ENCODE results near the gene FHL2.

FHL2 gene

GRCh38 chr2:105385731-105386540, 12.9 kb downstream of the FHL2 start:
- DNase-seq (ENCODE audit: low spot score in 2 of 2), result no peak
- in situ Hi-C loops (cut with MboI; ENCODE audit: low sequenced_read_pairs), result no loop called here
- H3K27me3 ChIP-seq (ENCODE audit: low read depth), result no peaks in the 10 kb centered on the region
- peaks cover 46% of the 10 kb centered on the region for H3K36me3 ChIP-seq (replicated peaks)
- H3K4me3 ChIP-seq, result no peak overlapping the region
- no peaks in the 10 kb centered on the region for H3K9me3 ChIP-seq
- H3K4me1 ChIP-seq, result no peaks in the 10 kb centered on the region

- Histone ChIP-seq H3K27me3 (ENCODE audit: low read depth) (no peaks in the 10 kb centered on the region), H3K36me3 (replicated peaks) (peaks cover 46% of the 10 kb centered on the region), H3K4me3 (no peak overlapping the region), H3K4me1 (no peaks in the 10 kb centered on the region), H3K9me3 (no peaks in the 10 kb centered on the region)
- in situ Hi-C loops (cut with MboI; ENCODE audit: low sequenced_read_pairs), result no loop called here
- no peak for DNase-seq (ENCODE audit: low spot score in 2 of 2)
Measured at GRCh38 chr2:105384861-105385260, 14.0 kb downstream of the FHL2 start.

DNA sequence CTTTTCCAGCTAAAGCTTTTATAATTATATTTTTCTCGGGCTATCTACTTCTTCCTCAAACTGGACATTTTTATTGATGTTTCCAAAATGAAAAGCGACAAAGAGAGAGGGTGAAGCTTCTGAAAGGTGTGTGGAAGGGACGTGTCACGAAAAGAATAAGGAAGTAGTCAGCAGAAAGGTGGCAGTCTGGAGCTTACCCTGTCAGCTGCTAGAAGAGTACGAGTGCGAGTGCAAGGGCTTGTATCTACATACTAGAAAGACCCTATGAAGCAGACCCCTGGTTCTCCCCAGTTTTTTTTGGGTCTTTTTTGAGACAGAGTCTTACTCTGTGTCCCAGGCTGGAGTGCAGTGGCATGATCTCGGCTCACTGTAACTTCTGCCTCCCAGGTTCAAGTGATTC, 14.6 kb downstream of the FHL2 start:
- Histone ChIP-seq H3K9me3 (no peaks in the 10 kb centered on the region), H3K27me3 (ENCODE audit: low read depth) (no peaks in the 10 kb centered on the region), H3K36me3 (replicated peaks) (peaks cover 46% of the 10 kb centered on the region), H3K4me1 (no peaks in the 10 kb centered on the region), H3K4me3 (no peak overlapping the region)
- in situ Hi-C loops (cut with MboI; ENCODE audit: low sequenced_read_pairs), result no loop called here
- no peak for DNase-seq (ENCODE audit: low spot score in 2 of 2)

DNA sequence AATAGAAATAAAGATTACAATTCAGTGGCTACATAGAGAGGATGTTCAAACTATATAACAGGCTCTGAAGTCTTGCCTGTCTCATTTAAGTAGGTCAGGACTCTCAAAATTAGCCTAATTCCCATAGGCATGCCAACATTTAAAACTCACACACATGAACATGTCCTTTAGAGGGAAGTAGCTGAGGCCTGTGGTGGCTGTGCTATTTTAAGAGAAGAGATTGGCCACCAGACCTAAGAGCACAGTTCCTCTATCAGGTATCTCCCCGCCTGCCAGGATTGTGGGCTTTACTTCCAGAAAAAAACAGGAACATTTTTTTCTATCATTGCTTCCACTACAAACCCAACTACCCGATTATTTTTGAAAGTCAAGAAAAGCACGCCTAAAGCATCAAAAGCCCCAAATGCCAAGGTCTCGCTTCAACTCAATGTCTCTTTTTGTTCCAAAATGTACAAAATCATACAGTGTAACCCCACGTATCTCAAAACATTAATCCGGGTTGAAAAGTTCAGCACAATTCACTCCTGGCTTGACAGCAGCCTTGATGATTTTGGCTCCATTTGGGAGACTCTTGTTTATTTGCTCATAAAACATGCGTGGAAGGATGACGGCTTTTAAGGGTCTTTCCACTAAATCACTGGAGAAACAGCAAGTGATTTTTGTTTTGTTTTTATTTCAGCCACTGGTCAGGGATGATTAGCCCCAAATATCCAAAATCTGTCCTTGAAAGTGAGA, 15.3 kb downstream of the FHL2 start:
- H3K4me1 ChIP-seq, result no peaks in the 10 kb centered on the region
- H3K9me3 ChIP-seq, result no peaks in the 10 kb centered on the region
- no peaks in the 10 kb centered on the region for H3K27me3 ChIP-seq (ENCODE audit: low read depth)
- in situ Hi-C loops (cut with MboI; ENCODE audit: low sequenced_read_pairs), result no loop called here
- H3K4me3 ChIP-seq, result no peak overlapping the region
- DNase-seq (ENCODE audit: low spot score in 2 of 2), result no peak
- peaks cover 46% of the 10 kb centered on the region for H3K36me3 ChIP-seq (replicated peaks)

DNA sequence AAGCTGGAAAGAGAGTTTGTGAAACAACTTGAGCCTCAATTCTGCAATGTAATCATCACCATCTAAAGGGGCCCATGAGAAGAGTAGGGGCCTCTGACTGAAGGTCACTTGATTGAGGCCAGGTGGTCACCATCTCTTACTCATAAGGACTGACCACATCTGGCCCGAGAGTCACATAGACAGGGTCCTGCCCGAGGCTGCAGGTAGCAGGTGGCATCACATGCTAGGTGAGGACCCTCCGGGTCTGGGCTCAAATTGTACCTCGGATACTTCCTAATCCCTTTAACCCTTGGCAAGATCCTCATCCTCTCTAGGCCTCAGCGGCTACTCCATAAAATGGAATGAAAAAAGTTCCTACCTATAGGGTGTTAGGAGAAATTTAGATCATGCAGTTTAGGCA, 16.7 kb downstream of the FHL2 start:
- Histone ChIP-seq H3K9me3 (no peaks in the 10 kb centered on the region), H3K36me3 (replicated peaks) (peaks cover 43% of the 10 kb centered on the region), H3K27me3 (ENCODE audit: low read depth) (no peaks in the 10 kb centered on the region), H3K4me3 (no peak overlapping the region), H3K4me1 (no peaks in the 10 kb centered on the region)
- DNase-seq (ENCODE audit: low spot score in 2 of 2), result no peak
- in situ Hi-C loops (cut with MboI; ENCODE audit: low sequenced_read_pairs), result no loop called here

DNA sequence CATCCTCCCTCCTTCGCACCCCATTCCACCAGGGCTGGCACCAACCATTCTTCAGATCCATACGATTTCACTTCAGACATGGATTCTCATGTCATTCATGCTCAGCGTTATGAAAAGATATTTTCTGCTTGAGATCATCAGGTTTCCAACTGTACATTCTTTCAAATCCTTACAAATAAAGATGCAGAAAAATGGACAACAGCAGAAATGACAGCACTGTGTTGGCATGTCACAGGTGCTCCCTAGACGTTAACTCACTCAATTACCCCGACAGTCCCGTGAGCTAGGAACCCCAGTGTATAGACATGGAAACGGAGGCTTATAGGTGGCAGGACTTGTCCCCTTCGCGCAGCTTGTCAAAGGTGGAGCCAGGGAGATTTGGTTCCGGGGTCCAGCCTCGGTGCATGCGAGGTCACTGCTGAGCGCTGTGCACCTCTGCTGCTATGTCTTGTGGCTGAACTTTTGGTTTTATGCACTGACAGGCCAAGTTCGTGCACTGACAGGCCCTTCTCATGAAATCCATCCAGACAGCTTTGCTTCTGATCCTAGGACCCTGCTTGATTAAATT, 17.7 kb downstream of the FHL2 start:
- in situ Hi-C loops (cut with MboI; ENCODE audit: low sequenced_read_pairs), result no loop called here
- peaks cover 50% of the 10 kb centered on the region for H3K36me3 ChIP-seq (replicated peaks)

GRCh38 chr2:105380432-105381100, 18.3 kb downstream of the FHL2 start:
- in situ Hi-C loops (cut with MboI; ENCODE audit: low sequenced_read_pairs), result no loop called here

More for the DNA sequence above, 17.7 kb downstream of the FHL2 start:
- no peaks in the 10 kb centered on the region for H3K9me3 ChIP-seq
- H3K27me3 ChIP-seq (ENCODE audit: low read depth), result no peaks in the 10 kb centered on the region
- H3K4me3 ChIP-seq, result no peak overlapping the region
- no peak for DNase-seq (ENCODE audit: low spot score in 2 of 2)
- H3K4me1 ChIP-seq, result no peaks in the 10 kb centered on the region

GRCh38 chr2:105379741-105380186, 19.1 kb downstream of the FHL2 start:
- DNase-seq (ENCODE audit: low spot score in 2 of 2), result no peak
- Histone ChIP-seq H3K4me3 (no peak overlapping the region), H3K9me3 (no peaks in the 10 kb centered on the region), H3K4me1 (no peaks in the 10 kb centered on the region), H3K27me3 (ENCODE audit: low read depth) (no peaks in the 10 kb centered on the region), H3K36me3 (replicated peaks) (peaks cover 37% of the 10 kb centered on the region)
- in situ Hi-C loops (cut with MboI; ENCODE audit: low sequenced_read_pairs), result no loop called here

More at GRCh38 chr2:105380432-105381100, 18.3 kb downstream of the FHL2 start:
- H3K4me1 ChIP-seq, result no peaks in the 10 kb centered on the region
- H3K27me3 ChIP-seq (ENCODE audit: low read depth), result no peaks in the 10 kb centered on the region
- no peaks in the 10 kb centered on the region for H3K9me3 ChIP-seq
- no peak for DNase-seq (ENCODE audit: low spot score in 2 of 2)
- H3K36me3 ChIP-seq (replicated peaks), result peaks cover 45% of the 10 kb centered on the region
- no peak overlapping the region for H3K4me3 ChIP-seq

- no peaks in the 10 kb centered on the region for H3K9me3 ChIP-seq
- in situ Hi-C loops (cut with MboI; ENCODE audit: low sequenced_read_pairs), result no loop called here
- no peaks in the 10 kb centered on the region for H3K27me3 ChIP-seq (ENCODE audit: low read depth)
- H3K4me1 ChIP-seq, result no peaks in the 10 kb centered on the region
- no peak overlapping the region for H3K4me3 ChIP-seq
- peaks cover 28% of the 10 kb centered on the region for H3K36me3 ChIP-seq (replicated peaks)
- DNase-seq (ENCODE audit: low spot score in 2 of 2), result no peak
Measured at GRCh38 chr2:105378921-105379383, 19.9 kb downstream of the FHL2 start.

DNA sequence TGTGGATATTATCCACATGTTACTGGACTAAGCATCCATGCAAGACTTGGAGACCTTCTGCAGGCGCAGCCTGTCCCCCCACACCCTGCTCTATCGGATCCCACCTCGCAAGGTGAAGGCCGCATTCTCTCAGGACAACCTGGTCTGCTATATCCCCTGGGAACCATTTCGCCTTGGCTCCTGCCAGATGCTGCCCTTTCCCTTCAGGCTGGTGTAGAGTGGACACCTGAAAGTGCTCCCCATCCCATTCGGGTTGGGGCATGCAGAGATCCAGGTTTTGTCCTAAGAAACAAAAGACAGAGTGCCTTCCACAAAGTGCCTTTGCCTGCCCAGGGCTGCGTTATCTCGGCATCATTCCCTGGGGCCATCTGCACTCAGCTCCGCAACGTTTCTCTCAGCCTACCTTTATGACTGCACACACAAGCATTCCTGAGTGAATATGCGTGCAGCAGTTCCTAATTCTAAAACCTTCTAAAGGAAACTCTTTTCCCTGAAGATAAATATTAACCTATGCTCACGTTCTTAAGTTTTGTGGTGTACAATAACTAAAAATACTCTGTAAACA, 20.5 kb downstream of the FHL2 start:
- in situ Hi-C loops (cut with MboI; ENCODE audit: low sequenced_read_pairs), result no loop called here
- H3K36me3 ChIP-seq (replicated peaks), result peaks cover 23% of the 10 kb centered on the region
- no peaks in the 10 kb centered on the region for H3K27me3 ChIP-seq (ENCODE audit: low read depth)
- H3K9me3 ChIP-seq, result no peaks in the 10 kb centered on the region
- DNase-seq (ENCODE audit: low spot score in 2 of 2), result no peak
- H3K4me1 ChIP-seq, result no peaks in the 10 kb centered on the region
- H3K4me3 ChIP-seq, result no peak overlapping the region

DNA sequence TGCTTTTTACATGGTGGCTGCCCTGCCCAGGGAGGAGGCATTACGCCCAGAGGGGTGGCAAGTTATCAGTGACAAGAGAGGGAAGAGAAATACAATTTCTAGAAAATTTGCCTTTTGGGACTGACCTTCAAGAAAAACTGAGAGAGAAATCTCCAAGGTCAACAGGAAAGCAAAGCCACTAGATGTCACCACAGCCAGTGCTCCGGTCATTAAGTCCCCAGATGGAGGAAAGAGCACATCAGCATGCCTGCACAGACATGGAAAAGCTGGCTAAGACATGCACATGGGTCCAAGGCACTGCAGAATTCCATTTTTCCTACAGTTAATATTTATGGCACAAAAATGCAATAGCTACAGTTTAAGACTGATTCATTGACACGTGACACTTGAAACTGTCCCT, 21.0 kb downstream of the FHL2 start:
- no peak for DNase-seq (ENCODE audit: low spot score in 2 of 2)
- Histone ChIP-seq H3K27me3 (ENCODE audit: low read depth) (no peaks in the 10 kb centered on the region), H3K36me3 (replicated peaks) (peaks cover 19% of the 10 kb centered on the region), H3K4me1 (no peaks in the 10 kb centered on the region), H3K9me3 (no peaks in the 10 kb centered on the region), H3K4me3 (no peak overlapping the region)
- in situ Hi-C loops (cut with MboI; ENCODE audit: low sequenced_read_pairs), result no loop called here

- Histone ChIP-seq H3K4me3 (no peak overlapping the region), H3K4me1 (no peaks in the 10 kb centered on the region), H3K9me3 (no peaks in the 10 kb centered on the region), H3K36me3 (replicated peaks) (peaks cover 13% of the 10 kb centered on the region), H3K27me3 (ENCODE audit: low read depth) (no peaks in the 10 kb centered on the region)
- no peak for DNase-seq (ENCODE audit: low spot score in 2 of 2)
- in situ Hi-C loops (cut with MboI; ENCODE audit: low sequenced_read_pairs), result no loop called here
Measured at GRCh38 chr2:105376789-105377240, 22.0 kb downstream of the FHL2 start.

- H3K4me1 ChIP-seq, result no peaks in the 10 kb centered on the region
- no peak overlapping the region for H3K4me3 ChIP-seq
- peaks cover 12% of the 10 kb centered on the region for H3K36me3 ChIP-seq (replicated peaks)
- in situ Hi-C loops (cut with MboI; ENCODE audit: low sequenced_read_pairs), result no loop called here
- no peaks in the 10 kb centered on the region for H3K9me3 ChIP-seq
- H3K27me3 ChIP-seq (ENCODE audit: low read depth), result no peaks in the 10 kb centered on the region
- DNase-seq (ENCODE audit: low spot score in 2 of 2), result no peak
Measured at GRCh38 chr2:105376010-105376409, 22.8 kb downstream of the FHL2 start.
